CD4-positive, alpha-beta T cell treated with Interleukin-21 for 1 hour (primary cell): Measurements from ENCODE around the gene SLC25A47.
"Not testable (repeated sequence)": the region's sequence is repeated elsewhere in the genome, so short reads cannot be mapped to it uniquely, and the experiment has no call there.

Source experiments
- DNase-seq: peaks from one replicate; pipeline ENCODE4 v3.0.0-alpha.2; 2020

SLC25A47 gene

DNA sequence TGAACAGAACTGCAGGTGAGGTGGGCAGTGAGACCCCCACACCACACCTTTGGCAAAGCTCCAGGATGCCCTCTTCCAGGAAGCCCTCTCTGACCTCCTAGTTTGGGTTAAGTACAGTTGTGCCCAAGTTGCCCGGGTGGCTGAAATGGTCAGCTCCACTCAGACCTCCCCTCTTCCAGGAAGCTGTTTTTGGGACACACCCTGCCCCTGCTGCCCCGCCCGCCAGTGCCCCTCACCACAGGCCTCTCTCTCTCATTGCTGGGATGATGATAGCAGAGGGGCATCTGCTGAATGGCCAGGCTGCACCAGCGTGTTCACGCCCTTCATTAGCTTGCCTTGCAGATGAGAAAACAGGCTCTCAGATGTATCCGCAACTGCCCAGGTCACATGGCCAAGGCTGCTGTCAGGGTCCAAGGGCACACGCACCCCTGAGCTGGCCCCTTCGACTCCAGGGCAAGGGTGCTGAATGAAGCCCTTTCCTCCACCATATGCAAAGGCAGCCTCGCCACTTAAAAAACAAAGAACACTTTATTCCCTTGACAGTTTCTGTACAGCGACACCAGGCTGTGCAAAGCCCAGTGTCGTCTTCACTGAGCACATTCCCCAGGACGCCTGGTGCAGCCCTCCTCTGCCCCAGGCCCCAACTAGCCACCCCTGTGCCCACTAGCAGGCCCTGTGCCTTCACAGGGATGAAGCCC is 32.4 kb upstream of the SLC25A47 start:
- no peak for DNase-seq

DNA sequence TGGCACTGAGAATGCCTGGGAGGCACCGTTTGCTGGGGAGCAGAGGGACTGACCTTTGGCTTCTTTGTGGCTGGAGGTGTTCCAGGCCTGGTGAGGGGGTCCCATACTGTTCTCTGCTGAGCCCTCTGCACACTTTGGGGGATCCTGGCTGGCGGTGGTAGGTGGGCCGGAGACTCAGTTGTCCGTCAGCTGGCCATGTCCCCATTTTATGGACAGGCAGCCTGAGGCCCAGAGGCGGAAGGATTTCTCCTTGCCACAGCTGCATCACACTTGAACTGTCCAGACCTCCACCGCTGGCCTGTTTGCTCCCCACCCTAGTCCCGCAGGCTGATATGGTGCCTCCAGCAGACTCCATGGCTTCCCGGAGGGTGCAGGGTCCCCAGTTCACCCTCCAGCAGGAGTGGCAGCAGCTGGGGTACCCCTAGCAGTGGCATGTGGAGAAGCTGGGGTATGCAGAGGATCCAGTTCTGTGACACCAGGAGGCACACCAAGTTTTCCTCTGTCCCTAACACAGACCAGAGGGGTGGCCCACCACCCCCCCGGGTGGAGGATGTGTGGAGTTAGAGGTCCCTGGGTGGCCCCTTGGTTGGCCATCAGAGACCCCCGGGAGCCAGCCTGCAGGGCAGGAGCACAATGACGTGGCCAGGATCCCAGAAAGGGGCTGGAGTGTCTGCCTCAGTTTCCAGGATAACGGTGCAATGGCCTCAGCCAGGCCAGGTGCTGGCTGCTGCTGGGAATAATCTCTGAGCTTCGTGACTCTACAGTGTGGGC is 31.6 kb upstream of the SLC25A47 start:
- no peak for DNase-seq

DNA sequence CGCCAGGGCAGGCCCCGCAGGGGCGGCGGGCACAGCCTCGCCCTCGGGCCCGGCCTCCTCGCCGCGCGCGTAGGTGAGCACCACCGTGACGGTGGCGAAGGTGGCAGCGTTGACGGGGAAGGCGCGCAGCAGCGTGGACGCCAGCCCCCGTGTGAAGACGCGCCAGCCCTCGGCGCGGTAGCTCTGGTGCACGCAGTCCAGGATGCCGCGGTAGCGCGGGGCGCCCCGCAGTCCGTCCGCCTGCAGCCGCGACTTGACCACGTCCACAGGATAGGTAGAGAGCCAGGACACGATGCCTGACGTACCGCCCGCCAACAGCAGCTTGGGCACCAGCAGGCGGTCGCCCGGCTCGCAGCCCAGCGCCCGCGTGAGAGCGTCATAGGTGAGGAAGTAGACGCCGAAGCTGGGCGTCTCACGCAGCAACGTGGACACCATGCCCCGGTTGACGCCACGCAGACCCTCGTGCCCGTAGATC is 30.8 kb upstream of the SLC25A47 start:
- DNase-seq: no peak

DNA sequence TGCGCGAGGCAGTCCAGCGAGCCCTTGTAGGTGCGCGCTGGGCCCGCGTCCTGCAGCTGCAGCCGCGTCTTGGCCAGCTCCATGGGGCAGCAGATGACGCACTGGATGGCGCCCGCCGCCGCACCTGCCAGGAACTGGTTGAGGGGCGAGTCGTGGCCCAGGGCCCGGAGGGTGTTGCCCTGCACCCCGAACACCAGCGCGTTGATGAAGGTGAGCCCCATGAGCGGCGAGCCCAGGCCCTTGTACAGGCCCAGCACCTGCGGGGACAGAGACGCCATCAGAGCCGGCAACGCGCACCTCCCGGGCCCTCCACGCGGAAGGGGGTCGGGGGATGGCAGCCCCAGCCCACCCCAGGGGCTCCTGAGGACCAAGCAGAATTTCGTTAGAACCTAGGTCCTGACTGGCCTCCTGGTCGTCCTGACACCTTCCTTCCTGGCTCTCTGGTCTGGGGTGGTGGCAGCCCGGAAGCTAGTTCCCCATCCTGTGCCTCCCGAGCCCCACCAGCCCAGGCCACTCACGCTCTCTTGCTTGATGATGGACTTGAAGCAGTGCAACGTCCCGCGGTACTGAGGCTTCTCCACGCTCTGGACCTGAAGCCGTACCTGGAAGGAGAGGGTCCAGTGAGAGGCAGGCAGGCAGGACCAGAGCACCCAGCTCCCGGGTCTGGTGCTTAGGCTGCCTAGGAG is 30.2 kb upstream of the SLC25A47 start:
- DNase-seq: no peak

DNA sequence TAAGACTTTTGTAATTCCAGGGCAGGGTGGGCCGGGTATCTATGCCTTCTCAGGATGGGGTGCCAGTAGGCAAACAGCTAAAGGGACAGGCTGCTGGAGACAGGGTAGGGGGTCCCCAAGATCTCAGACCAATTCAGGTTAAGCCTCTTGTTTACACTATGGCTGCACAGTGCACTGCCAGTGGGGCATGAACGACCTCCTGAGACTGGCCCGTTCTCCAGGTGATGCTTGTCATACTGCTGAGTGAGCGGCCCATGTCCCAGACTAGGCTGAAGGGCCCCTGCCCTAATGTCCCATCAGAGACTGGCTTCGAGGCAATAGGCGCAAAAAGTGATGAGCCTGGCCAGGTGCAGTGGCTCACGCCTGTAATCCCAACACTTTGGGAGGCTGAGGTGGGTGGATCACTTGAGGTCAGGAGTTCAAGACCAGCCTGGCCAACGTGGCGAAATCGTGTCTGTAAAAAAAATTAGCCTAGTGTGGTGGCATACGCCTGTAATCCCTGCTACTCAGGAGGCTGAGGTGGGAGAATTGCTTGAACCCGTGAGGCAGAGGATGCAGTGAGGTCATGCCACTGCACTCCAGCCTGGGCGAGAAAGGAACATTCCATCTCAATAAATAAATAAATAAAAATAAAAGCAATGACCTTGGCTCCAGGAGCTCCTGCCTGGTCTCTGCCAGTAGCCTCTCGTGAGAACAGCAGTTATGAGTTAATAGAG is 29.5 kb upstream of the SLC25A47 start:
- DNase-seq: no peak

DNA sequence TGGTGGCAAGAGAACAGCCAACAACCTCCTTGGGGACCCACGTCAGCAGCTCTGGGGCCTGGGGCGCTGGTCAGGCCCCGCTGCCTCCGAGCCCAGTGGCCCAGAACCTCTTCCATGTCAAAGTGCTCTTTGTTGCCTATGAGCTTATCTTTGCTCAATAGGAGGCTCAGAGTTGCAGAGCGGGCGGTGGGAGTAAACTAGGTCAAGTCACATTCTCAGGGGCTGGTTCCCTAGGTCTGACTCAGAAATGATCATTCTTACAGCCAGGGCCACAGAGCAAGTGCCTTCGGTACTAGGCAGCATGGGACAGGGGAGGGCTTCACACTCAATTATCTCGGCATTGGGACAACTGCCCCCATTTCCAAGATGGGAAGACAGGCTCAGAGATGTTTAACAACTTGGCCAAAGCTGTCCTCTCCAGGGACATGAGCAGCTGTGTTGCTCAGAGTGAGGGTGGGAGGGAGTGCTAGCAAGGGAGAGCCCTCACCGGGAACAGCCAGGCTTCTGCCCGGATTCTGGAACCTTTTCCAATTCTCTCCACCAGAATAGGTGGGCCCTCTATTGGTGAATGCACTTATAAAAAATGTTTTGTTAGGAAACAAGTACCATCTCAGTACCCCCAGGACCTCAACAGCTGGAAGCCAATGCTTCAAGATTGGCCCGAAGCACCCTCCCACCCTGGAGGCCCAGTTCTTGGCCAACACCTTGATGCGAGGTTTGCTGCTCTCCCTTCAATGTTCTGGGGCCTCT is 28.8 kb upstream of the SLC25A47 start:
- no peak for DNase-seq

DNA sequence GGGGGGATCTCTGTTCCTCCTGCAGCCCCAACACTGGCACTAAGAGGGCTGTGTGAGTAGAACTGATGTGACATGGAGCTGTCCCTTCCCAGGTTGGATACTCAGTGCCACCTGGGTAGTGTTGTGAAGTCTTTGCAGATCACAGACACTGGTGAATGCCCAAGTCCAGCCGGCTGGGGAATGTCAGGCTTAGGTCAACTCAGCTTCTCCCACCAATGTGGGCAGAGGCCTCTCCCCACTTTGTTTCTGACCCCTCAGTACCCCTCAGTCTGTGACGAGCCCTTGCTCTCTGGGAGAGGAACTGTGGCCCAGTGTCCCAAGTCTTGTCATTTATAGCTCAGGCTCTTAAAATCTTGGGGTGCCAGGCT is 28.2 kb upstream of the SLC25A47 start:
- no peak for DNase-seq

DNA sequence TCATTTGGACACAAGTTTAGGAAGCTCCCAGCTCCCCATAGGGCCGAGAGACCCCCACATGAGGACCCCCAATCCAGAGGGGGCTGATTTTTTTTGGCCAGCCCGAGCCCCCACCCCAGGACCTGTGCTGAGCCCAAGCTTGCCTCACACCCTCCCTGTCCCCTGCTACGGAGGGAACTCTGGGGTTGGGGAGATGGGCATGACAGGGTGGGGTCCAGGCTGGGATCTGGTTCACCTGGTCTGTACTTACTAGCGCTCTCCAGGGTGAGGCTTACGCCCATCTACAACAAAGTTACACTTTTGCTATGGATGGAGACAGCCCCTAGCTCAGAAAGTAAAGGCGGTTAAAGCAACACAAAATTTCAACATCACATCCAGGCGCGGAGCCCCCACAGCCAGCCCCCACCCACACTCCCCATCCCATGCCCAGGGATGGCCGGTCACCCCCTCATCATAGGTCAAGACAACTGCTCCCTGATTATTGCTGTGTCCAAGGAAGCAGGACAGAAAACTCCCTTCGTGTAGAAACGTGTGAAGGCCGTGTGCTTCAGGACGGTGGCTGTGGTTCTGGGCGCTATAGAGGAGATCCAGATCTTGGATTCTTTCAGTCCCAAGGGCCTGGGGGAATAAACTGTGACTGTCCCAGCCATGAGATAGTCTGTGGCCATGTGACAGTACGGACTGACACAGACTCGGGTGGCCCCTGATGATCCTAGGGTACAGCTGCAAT is 27.6 kb upstream of the SLC25A47 start:
- DNase-seq: no peak

DNA sequence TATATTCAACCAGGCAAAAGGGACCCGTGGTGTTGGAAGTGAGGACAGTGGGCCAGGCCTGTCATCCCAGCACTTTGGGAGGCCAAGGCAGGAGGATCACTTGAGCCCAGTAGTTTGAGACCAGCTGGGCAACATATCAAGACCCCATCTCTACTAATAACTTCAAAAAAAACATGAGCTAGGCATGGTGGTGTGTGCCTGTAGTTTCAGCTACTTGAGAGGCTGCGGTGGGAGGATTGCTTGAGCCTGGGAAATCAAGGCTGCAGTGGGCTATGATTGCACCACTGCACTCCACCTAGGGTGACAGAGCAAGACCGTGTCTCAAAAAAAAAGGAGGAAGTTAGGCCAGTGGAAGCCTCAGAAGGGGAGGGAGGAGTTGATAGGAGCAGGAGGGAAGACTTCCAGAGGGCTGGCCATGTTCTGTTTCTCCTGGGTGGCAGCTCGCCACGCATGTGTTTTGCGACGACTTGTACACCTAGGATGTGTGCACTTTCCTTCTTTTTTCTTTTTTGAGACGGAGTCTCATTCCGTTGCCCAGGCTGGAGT is 27.0 kb upstream of the SLC25A47 start:
- no peak for DNase-seq

DNA sequence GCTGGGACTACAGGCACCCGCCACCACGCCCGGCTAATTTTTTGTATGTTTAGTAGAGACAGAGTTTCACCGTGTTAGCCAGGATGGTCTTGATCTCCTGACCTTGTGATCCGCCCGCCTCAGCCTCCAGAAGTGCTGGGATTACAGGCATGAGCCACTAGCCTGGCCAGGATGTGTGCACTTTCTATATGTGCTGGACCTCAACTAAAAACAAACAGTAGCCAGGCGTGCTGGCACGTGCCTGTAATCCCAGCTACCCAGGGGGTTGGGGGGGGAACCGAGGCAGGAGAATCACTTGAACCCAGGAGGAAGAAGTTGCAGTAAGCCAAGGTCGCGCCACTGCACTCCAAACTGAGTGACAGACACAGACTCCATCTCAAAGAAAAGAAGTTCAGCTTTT is 26.4 kb upstream of the SLC25A47 start:
- not testable (repeated sequence) for DNase-seq

DNA sequence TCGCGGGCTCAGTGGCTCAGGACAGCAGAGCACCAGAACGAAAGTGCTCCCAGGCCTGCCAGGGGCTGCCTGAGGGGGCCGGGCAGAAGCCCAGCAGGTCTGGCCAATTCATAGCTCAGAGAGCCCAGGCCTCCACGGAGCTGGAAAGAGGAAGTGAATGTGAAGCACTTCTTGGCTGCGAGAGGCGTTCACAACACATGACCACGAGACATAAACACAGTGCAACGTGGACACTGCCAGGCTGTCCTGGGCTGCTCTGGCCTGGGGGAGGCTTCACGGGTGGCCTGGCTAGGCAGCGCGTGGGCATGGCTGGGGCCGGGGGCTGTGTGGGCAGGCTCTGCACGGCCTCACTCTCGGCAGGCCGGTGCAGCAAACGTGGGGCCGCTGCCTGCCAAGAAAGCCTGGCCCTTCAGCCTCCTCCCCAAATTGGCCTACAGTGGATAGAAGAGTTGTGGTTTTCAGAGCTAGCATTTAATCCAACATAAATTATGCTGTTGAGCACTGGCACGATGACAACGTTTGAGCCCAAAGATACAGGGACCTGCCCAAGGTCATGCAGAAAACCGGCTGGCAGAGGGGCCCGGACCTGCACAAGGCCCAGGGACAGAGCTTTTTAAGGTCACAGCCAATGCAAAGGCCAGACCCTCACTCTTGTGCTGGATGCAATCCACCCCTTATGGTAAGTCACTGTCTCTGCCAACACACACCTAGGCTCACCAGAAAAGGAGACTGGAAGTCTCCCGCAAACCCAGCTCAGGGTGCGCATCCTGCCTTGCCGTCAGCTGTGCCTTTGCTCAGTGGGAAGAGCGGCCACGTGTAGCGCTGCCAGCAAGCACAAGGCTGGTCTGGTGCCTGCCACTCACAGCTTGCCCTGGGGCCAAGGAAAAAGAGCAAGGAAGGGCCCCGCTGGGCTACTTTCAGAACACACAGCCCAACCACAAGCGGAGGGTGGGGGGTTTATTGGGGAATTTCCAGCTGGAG is 25.5 kb upstream of the SLC25A47 start:
- no peak for DNase-seq

DNA sequence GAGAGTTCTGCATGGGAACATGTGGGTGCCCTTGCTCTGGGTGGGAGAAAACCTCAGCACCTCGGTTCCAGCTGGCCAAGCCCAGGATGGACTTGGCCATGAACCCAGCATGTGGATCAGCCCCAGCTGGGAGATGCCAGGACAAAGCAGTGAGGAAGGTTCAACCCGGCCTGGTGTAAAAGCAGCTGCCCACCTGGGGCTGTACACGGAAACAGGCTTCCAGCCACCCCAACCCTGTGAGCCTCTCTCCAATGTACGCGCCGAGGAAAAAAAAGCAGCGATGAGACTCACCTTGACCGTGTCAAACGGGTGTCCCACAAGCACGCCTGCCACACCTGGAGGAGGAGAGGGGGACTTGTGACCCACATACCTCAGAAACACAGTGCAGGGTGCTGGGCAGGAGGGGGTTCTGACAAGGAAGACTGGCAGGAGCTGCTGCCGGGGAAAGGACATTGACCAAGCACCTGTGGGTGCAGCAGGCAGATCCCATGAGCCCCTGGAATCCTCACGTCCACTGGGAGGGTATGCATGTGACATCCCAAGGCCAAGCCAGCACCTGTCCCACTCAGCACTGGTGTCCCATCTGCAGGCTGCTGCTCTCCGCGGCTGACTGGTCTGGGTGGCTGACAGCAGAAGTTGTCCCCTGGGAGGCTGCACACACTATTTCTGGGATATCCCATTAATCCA is 24.4 kb upstream of the SLC25A47 start:
- DNase-seq: no peak

DNA sequence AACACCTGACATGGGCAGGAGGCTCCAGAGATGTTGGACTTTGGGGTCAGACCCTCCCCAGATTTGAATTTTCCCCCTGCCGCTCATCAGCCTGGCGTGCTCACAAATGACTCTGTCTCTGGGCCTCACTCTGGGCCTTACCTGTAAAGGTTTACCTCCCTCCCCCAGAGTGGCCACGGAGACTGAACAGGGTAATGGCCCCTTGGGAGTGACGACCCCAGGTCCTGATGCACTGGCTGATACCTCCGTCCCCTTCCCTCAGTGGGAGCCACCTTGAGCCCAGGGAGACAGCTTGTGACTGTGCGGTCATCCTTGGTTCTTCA is 23.9 kb upstream of the SLC25A47 start:
- no peak for DNase-seq

DNA sequence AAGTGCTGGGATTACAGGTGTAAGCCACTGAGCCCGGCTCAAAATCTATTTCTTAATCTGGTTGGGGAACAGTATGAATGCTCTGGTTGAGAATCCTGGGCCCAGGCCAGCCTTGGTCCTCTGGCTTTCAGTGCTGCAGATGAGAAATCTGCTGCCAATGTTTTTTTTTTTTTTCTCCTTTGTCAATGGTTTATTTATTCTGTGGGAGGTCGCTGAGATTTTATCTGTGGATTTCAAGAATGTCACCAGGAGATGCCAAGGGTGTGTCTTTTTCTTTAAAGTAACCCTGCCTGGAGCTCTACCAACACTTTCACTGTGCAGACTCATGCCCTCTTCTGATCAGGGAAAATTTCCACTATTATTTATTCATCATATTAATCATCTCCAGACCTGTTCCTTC is 20.5 kb upstream of the SLC25A47 start:
- no peak for DNase-seq

DNA sequence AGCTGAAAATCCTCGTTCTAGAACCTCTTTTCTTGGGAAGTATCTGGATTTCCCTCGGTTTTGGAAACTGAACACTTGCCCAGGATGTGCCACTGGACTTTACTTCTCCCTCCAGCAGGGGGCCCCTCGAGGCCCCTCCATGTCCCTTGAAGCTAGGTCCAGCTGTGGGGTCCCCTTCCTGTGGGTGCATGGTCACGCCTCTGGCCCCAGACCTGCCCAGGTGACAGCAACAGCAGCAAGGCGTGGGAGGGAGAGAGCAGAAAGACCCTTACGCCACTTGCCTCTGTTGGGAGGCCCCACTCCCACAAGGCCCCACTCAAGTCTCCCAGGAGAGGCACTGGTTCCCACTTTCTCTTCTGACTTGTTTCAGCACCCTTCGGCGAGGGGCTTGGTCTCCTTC is 20.0 kb upstream of the SLC25A47 start:
- no peak for DNase-seq

DNA sequence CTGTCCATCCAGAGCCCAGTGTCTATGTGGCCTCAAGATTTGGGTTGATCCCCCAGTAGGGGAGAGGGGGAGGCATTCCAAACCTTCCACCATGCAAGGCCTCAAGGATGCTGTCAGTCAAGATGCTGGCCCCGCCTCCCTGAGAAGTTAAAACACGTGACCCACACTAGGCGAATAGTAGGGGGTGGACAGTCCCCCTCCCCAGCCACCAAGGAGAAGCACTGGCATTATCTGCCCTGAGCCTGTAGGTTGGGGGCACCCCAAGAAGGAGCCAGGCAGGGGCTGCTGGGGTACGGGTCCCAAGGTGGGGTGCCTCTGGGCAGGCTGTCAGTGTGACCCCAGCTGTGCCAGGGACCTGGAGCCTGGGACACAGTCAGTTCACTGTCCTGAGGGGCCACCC is 19.2 kb upstream of the SLC25A47 start:
- DNase-seq: no peak

DNA sequence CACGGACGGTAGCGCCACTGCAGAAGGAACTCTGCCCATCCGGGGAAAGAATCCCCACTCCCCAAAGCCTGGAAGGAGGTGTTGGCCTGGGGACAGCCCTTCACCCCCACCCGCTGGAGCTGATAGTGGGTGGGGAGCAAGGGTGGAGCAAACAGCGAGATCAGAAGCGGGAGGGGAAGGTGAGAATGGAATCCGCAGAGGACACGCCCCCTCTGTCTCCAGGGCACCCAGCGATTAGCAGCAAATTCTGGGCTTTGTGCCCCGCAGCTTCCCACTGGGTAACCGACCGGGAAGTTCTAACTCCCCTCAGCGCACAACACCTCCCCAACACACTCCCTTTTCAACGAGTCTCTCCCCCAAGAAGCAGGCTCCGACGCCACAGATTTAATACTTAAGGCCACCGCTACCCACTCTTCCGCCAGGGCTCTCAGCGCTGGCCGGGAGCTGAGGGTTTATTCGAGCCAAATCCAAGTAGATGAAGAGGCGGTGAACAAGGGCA is 18.3 kb upstream of the SLC25A47 start:
- DNase-seq: peak; percentile 20

DNA sequence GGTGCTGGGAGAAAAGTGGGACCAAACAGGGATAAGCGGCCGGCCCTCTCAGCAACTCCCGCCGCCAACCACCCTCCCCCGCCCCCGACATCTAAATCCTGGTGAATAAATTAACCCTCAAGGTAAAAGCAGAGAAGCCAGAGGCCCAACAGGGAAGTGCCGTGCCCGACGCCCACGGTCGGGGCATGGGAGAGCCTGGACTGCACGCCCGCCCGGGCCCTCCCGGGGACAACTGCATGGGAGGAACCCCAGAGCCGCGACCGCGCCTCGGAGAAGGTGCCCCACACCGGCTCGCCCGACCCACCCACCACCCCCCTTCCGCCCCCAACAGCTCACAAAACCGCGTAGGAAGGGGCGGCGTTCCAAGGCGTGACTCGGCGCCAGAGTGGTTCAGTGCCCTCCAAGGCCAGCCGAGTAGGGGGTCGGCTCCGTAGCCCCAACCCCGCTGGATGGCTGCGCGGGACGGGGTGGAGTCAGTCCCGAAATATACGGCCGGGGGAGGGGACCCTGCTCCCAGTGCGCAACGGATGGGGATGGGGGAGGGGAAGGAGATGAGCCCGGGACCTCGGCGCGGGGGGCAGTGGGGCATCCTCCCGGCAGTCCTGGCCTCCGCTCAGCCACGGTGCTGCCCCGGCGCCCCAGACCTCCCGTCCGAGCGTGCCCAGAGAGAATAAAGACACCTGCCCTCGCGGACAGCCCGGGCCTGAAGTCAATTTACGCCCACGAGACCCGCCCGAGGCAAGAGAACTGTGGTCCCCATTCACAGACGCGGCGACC is 17.6 kb upstream of the SLC25A47 start:
- DNase-seq: peak; percentile 59
